GM23248 (cell line): ENCODE results near the gene CPLANE1.

Experiments used
- EZH2 ChIP-seq: fragments of 200-600 bp; sonication (generic); IDR thresholded peaks from 2 replicates; pipeline ENCODE4 v1.6.1; 2018; ENCODE audit warnings: antibody characterized with exemption, mild to moderate bottlenecking; ENCODE audit not compliant: insufficient read depth, poor library complexity, severe bottlenecking
- EZH2phosphoT487 ChIP-seq: fragments of 200-600 bp; sonication (generic); IDR thresholded peaks from 2 replicates; pipeline ENCODE4 v1.6.1; 2018; ENCODE audit warnings: antibody characterized with exemption, moderate library complexity, mild to moderate bottlenecking, low read depth; ENCODE audit not compliant: insufficient read depth

GRCh38 chr5:37182667-37183066, 66.5 kb downstream of the CPLANE1 start:
- TF ChIP-seq EZH2, result no peak
- no peak for TF ChIP-seq EZH2phosphoT487
